Hepatocyte (in vitro differentiated cells): ENCODE measurements around the gene TMEM184B. TPM values are rescaled to one million over a fixed set of nuclear protein-coding genes. Genes with fewer than 3 reads are reported as not detected.

Experiments used
- DNase-seq: peaks from one replicate; pipeline ENCODE4 v3.0.0-alpha.2; 2016; ENCODE audit warnings: low spot score
- H2AFZ ChIP-seq: fragments of 200-600 bp; sonication (generic); 2 replicates; pipeline ENCODE4 v1.6.0; 2016; ENCODE audit warnings: antibody characterized with exemption, mild to moderate bottlenecking
- H3K27ac ChIP-seq: fragments of 200-600 bp; sonication (generic); 2 replicates; pipeline ENCODE4 v1.5.1; 2016; ENCODE audit warnings: mild to moderate bottlenecking
- H3K27me3 ChIP-seq: fragments of 200-600 bp; sonication (generic); 2 replicates; pipeline ENCODE4 v1.6.1; 2016
- H3K36me3 ChIP-seq: fragments of 200-600 bp; sonication (generic); replicated peaks from 2 replicates; pipeline ENCODE4 v1.5.1; 2016; ENCODE audit warnings: low read depth; ENCODE audit not compliant: insufficient read depth
- H3K4me1 ChIP-seq: fragments of 200-600 bp; sonication (generic); 2 replicates; pipeline ENCODE4 v1.5.1; 2016; ENCODE audit warnings: mild to moderate bottlenecking, moderate library complexity; ENCODE audit not compliant: insufficient read depth
- H3K4me2 ChIP-seq: fragments of 200-600 bp; sonication (generic); 2 replicates; pipeline ENCODE4 v1.6.0; 2016
- H3K4me3 ChIP-seq: fragments of 200-600 bp; sonication (generic); 2 replicates; pipeline ENCODE4 v1.5.1; 2016; ENCODE audit warnings: mild to moderate bottlenecking
- H3K79me2 ChIP-seq: fragments of 200-600 bp; sonication (generic); 2 replicates; pipeline ENCODE4 v1.6.0; 2017; ENCODE audit warnings: mild to moderate bottlenecking
- H3K9me2 ChIP-seq: fragments of 200-600 bp; sonication (generic); replicated peaks from 2 replicates; pipeline ENCODE4 v1.6.0; 2017; ENCODE audit warnings: mild to moderate bottlenecking; ENCODE audit not compliant: insufficient read depth
- H3K9me3 ChIP-seq: fragments of 200-600 bp; sonication (generic); 2 replicates; pipeline ENCODE4 v1.5.1; 2016; ENCODE audit warnings: low read depth, mild to moderate bottlenecking
- H4K20me1 ChIP-seq: fragments of 200-600 bp; sonication (generic); 2 replicates; pipeline ENCODE4 v1.6.0; 2016; ENCODE audit warnings: mild to moderate bottlenecking; ENCODE audit not compliant: insufficient read depth, poor library complexity, severe bottlenecking
- EZH2 ChIP-seq: fragments of 200-600 bp; sonication (generic); IDR thresholded peaks from 2 replicates; pipeline ENCODE4 v1.6.1; 2016; ENCODE audit warnings: antibody characterized with exemption, mild to moderate bottlenecking, borderline replicate concordance
- EZH2phosphoT487 ChIP-seq: fragments of 200-600 bp; sonication (generic); IDR thresholded peaks from one replicate; pipeline ENCODE4 v1.6.1; 2018; ENCODE audit warnings: antibody characterized with exemption, mild to moderate bottlenecking, low read depth, moderate library complexity; ENCODE audit not compliant: unreplicated experiment, severe bottlenecking
- WGBS: methylation state at CpG from one replicate; pipeline ENCODE4 v1.1.6; 2016; ENCODE audit warnings: low lambda C conversion rate; ENCODE audit errors: missing lambda C conversion rate; 5-methylcytosine and 5-hydroxymethylcytosine counted together
- polyA plus RNA-seq: library from polyadenylated mRNA; unstranded; fragments of >200 nt; fragmentation: Nextera tagmentation; extraction: Ambion mirVana; gene quantifications from 2 replicates; pipeline ENCODE4 v1.2.1, GENCODE V29; 2016
- total RNA-seq: library from RNA; depleted of rRNA; stranded (reverse); fragments of >200 nt; gene quantifications from 2 replicates; pipeline ENCODE4 v1.2.3, GENCODE V29; 2014
- TF ChIP-seq, protein P1 (sequence below): fragments of 200-600 bp; sonication (generic); IDR thresholded peaks from 2 replicates; pipeline ENCODE4 v1.5.1; 2016; ENCODE audit warnings: antibody characterized with exemption, mild to moderate bottlenecking; ENCODE audit not compliant: poor library complexity

The TMEM184B gene
- total and polyA plus RNA-seq, 2 experiments from 2014 or later, result 58.2 to 102 TPM

DNA sequence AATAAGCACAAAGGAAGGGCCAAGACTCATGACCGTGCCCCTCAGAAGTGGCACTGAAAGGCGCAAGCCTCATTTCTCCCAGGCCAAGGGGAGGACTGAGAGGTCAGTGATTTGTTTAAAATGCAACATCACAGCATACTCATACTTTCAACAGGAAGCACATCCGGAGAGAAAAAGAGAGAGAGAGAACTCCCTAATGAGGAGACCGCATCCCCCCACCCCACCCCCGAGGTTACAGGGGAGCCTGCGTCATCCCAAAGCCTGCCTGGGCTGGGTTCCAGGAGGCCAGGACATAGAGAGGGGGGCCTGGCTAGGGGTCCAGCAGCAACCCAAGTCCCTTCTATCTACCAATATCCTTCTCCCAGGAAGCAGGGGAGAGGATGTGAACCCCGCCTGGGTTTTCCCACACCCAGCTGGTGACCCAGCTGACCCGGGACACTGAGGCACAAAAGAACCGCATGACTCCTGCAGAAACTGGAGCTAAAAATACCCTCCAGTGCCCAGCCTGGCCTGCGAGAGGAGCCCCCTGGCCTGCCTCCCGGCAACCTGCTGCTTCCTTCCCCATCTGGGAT, 40.7 kb upstream of the TMEM184B start:
- H2AFZ ChIP-seq, result no peak overlapping the region
- peaks cover 38% of the 10 kb centered on the region for H3K4me1 ChIP-seq

DNA sequence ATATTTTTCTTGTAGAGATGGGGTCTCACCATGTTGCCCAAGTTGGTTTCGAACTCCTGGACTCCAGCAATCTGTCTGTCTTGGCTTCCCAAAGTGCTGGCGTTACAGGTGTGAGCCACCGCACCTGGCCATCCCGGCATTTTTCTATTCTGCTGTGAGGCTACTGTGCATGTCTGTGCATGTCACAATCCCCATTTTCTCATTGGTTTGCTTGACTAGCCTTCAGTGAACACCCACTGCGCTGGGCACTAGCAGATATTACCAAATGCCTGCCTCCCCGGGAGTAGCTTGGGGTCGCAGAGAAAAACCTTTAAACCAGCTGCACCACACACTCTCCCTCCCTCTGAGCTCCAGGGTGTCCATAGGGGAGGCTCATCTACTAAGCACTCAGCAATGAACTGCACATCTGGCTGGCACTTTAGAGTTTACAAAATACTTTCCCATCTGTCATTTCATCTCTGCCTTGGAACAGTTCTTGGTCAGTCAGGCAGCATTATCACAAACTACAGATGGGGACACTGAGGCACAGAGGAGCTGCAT, 39.5 kb upstream of the TMEM184B start:
- Histone ChIP-seq H3K4me1 (peaks cover 29% of the 10 kb centered on the region), H3K9me2 (no peaks in the 10 kb centered on the region), H3K27ac (peak overlapping the region; percentile 99), H3K9me3 (no peaks in the 10 kb centered on the region), H3K36me3 (no peaks in the 10 kb centered on the region), H3K4me3 (no peak overlapping the region), H4K20me1 (peaks cover 80% of the 10 kb centered on the region), H3K79me2 (peaks cover 96% of the 10 kb centered on the region), H2AFZ (no peak overlapping the region), H3K4me2 (no peak overlapping the region), H3K27me3 (no peaks in the 10 kb centered on the region)
- no peak for TF ChIP-seq EZH2phosphoT487
- TF ChIP-seq, protein P1, sequence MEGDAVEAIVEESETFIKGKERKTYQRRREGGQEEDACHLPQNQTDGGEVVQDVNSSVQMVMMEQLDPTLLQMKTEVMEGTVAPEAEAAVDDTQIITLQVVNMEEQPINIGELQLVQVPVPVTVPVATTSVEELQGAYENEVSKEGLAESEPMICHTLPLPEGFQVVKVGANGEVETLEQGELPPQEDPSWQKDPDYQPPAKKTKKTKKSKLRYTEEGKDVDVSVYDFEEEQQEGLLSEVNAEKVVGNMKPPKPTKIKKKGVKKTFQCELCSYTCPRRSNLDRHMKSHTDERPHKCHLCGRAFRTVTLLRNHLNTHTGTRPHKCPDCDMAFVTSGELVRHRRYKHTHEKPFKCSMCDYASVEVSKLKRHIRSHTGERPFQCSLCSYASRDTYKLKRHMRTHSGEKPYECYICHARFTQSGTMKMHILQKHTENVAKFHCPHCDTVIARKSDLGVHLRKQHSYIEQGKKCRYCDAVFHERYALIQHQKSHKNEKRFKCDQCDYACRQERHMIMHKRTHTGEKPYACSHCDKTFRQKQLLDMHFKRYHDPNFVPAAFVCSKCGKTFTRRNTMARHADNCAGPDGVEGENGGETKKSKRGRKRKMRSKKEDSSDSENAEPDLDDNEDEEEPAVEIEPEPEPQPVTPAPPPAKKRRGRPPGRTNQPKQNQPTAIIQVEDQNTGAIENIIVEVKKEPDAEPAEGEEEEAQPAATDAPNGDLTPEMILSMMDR, result no peak
- no peak for TF ChIP-seq EZH2
- peak; percentile 2 for DNase-seq
- 97% methylated on average over 7 of the region's 7 CpGs for WGBS

More for the DNA sequence above, 40.7 kb upstream of the TMEM184B start:
- TF ChIP-seq, protein P1, result no peak
- no peak for TF ChIP-seq EZH2
- no peak for TF ChIP-seq EZH2phosphoT487
- WGBS, result 58% methylated on average over 11 of the region's 11 CpGs
- Histone ChIP-seq H3K9me3 (no peaks in the 10 kb centered on the region), H3K27me3 (no peaks in the 10 kb centered on the region), H3K27ac (peak overlapping the region; percentile 99), H3K9me2 (no peaks in the 10 kb centered on the region), H4K20me1 (peaks cover 69% of the 10 kb centered on the region), H3K36me3 (no peaks in the 10 kb centered on the region), H3K79me2 (peaks cover 84% of the 10 kb centered on the region), H3K4me2 (peak overlapping the region; percentile 92), H3K4me3 (no peak overlapping the region)
- peak; percentile 67 for DNase-seq

DNA sequence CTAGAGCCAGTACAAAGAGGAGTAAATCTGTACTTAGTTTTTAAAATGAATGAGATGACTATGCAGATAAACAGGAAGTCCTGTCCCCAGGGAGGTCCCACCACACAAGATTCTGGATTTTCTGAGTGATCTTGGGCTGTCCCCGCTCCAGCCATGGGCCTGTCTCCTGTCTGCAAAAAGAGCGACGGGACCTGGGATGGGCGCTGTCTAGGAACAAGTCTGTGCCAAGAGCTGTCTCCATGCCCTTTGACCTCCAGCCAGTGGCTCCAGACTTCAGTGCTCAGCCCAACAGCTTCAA, 38.5 kb upstream of the TMEM184B start:
- no peak overlapping the region for H3K27ac ChIP-seq
- peaks cover 29% of the 10 kb centered on the region for H3K4me1 ChIP-seq
- no peaks in the 10 kb centered on the region for H3K36me3 ChIP-seq

More for the DNA sequence above, 38.5 kb upstream of the TMEM184B start:
- TF ChIP-seq EZH2phosphoT487, result no peak
- TF ChIP-seq EZH2, result no peak
- TF ChIP-seq, protein P1, result no peak
- Histone ChIP-seq H3K79me2 (peaks cover 100% of the 10 kb centered on the region), H3K9me3 (no peaks in the 10 kb centered on the region), H2AFZ (no peak overlapping the region), H3K27me3 (no peaks in the 10 kb centered on the region), H4K20me1 (peaks cover 90% of the 10 kb centered on the region), H3K9me2 (no peaks in the 10 kb centered on the region), H3K4me3 (no peak overlapping the region), H3K4me2 (no peak overlapping the region)
- DNase-seq, result no peak
- WGBS, result 100% methylated on average over 4 of the region's 4 CpGs
